PC-3 (cell line): Measurements from ENCODE around the gene SLC5A5. TPM values are rescaled to one million over a fixed set of nuclear protein-coding genes. Genes with fewer than 3 reads are reported as not detected.

ENCODE experiments used
- ATAC-seq: fragments of 200-7000 bp; cut with Tn5 transposase; 2 replicates; pipeline ENCODE4 v1.9.1; 2020; ENCODE audit warnings: mild to moderate bottlenecking, moderate library complexity
- BruUV-seq: library from RNA; stranded (reverse); fragments of 400-500 nt; replicated peaks from 2 replicates; lab custom pipeline; 2021; lab: Mats Ljungman, UMichigan
- CTCF ChIA-PET: fragments of 300-600 bp; sonication (Branson Sonifier 250); formaldehyde crosslinking; loops from one replicate; lab custom pipeline; 2022; ENCODE audit warnings: antibody characterized with exemption; lab: Charles Lee
- POLR2A ChIA-PET: fragments of 300-600 bp; sonication (Branson Sonifier 250); formaldehyde crosslinking; loops from one replicate; lab custom pipeline; 2022; ENCODE audit warnings: antibody characterized with exemption; ENCODE audit not compliant: unreplicated experiment; lab: Charles Lee
- DNase-seq: peaks from one replicate; pipeline ENCODE4 v3.0.0-alpha.2; 2015
- H2AFZ ChIP-seq: fragments of 300-600 bp; sonication (generic); 2 replicates; pipeline ENCODE4 v1.6.0; 2016; ENCODE audit warnings: antibody characterized with exemption, low read length
- H3F3A ChIP-seq: fragments of 300-600 bp; sonication (generic); one replicate; pipeline ENCODE4 v1.6.0; 2017; ENCODE audit warnings: antibody characterized with exemption, low read length, control low read depth, mild to moderate bottlenecking; ENCODE audit not compliant: unreplicated experiment
- H3K27ac ChIP-seq: fragments of 300-600 bp; sonication (generic); 2 replicates; pipeline ENCODE4 v1.5.1; 2016; ENCODE audit warnings: mild to moderate bottlenecking, low read length
- H3K27me3 ChIP-seq: fragments of 300-600 bp; sonication (generic); 2 replicates; pipeline ENCODE4 v1.6.1; 2016; ENCODE audit warnings: low read length, mixed read lengths
- H3K36me3 ChIP-seq: fragments of 300-600 bp; sonication (generic); 2 replicates; pipeline ENCODE4 v1.6.1; 2016; ENCODE audit warnings: low read depth, mixed run types, low read length, mixed read lengths
- H3K4me1 ChIP-seq: fragments of 300-600 bp; sonication (generic); 2 replicates; pipeline ENCODE4 v1.5.1; 2016; ENCODE audit warnings: low read length; ENCODE audit not compliant: insufficient read depth
- H3K4me2 ChIP-seq: fragments of 300-600 bp; sonication (generic); 2 replicates; pipeline ENCODE4 v1.6.0; 2016; ENCODE audit warnings: low read length
- H3K4me3 ChIP-seq: fragments of 300-600 bp; sonication (generic); 2 replicates; pipeline ENCODE4 v1.5.1; 2016; ENCODE audit warnings: mild to moderate bottlenecking, low read length, mixed read lengths
- H3K79me2 ChIP-seq: fragments of 300-600 bp; sonication (generic); 2 replicates; pipeline ENCODE4 v1.6.1; 2017; ENCODE audit warnings: low read length, mixed read lengths
- H3K9ac ChIP-seq: fragments of 300-600 bp; sonication (generic); 2 replicates; pipeline ENCODE4 v1.6.0; 2016; ENCODE audit warnings: mild to moderate bottlenecking, low read length
- H3K9me2 ChIP-seq: fragments of 300-600 bp; sonication (generic); replicated peaks from 2 replicates; pipeline ENCODE4 v1.6.1; 2016; ENCODE audit warnings: mixed run types, low read length, mixed read lengths
- H3K9me3 ChIP-seq: fragments of 300-600 bp; sonication (generic); 2 replicates; pipeline ENCODE4 v1.6.1; 2016; ENCODE audit warnings: low read length, mixed read lengths
- H4K20me1 ChIP-seq: fragments of 300-600 bp; sonication (generic); 2 replicates; pipeline ENCODE4 v1.6.1; 2016; ENCODE audit warnings: low read length, mixed read lengths
- CTCF ChIP-seq: fragments of 300-600 bp; sonication (generic); conservative IDR thresholded peaks from 2 replicates; pipeline ENCODE4 v1.5.1; 2017; ENCODE audit warnings: antibody characterized with exemption, low read depth, mild to moderate bottlenecking, low read length
- EZH2 ChIP-seq: fragments of 300-600 bp; sonication (generic); IDR thresholded peaks from one replicate; pipeline ENCODE4 v1.6.1; 2017; ENCODE audit warnings: antibody characterized with exemption, mild to moderate bottlenecking, low read length; ENCODE audit not compliant: unreplicated experiment
- EZH2phosphoT487 ChIP-seq: fragments of 300-600 bp; sonication (generic); IDR thresholded peaks from 2 replicates; pipeline ENCODE4 v1.6.1; 2018; ENCODE audit warnings: mild to moderate bottlenecking, antibody characterized with exemption, low read length, borderline replicate concordance
- intact Hi-C: fragments of 100-400 bp; cut with micrococcal nuclease; formaldehyde crosslinking; loops from 2 replicates; pipeline ENCODE4 v1.9.0; 2023
- total RNA-seq: library from RNA; depleted of rRNA; stranded (reverse); fragments of >200 nt; gene quantifications from 2 replicates; pipeline ENCODE4 v1.2.3, GENCODE V29; 2014

Gene SLC5A5
- total RNA-seq, 1 experiment from 2014 or later, result not detected

GRCh38 chr19:17834350-17835181 lies 37.2 kb upstream of the SLC5A5 start:
- no peaks in the 10 kb centered on the region for H3K9me3 ChIP-seq
- no peak overlapping the region for H3K4me2 ChIP-seq
- H3K4me3 ChIP-seq, result no peak overlapping the region
- DNase-seq (no peak), ATAC-seq (no peak)
- intact Hi-C loops, result loop anchor here (5.0 kb wide), 1 partner anchor 37 kb away; the partner anchor contains the start of gene B3GNT3
- no peak overlapping the region for H3K9ac ChIP-seq
- no peaks in the 10 kb centered on the region for H3F3A ChIP-seq
- ChIA-PET POLR2A (no interaction called here), CTCF (interaction anchor here (0.6 kb wide), 2 partner anchors 113 to 257 kb away, joined by 3 read pairs; no protein-coding TSS in a partner anchor)
- no peaks in the 10 kb centered on the region for H3K9me2 ChIP-seq
- TF ChIP-seq CTCF, result no peak
- TF ChIP-seq EZH2, result no peak
- no peak for TF ChIP-seq EZH2phosphoT487
- no TSS peak for BruUV-seq
- no peak overlapping the region for H2AFZ ChIP-seq
- no peaks in the 10 kb centered on the region for H3K36me3 ChIP-seq
- no peaks in the 10 kb centered on the region for H4K20me1 ChIP-seq
- peaks cover 9% of the 10 kb centered on the region; the same call in 1 of the 2 replicates for H3K4me1 ChIP-seq
- no peaks in the 10 kb centered on the region for H3K27me3 ChIP-seq
- no peaks in the 10 kb centered on the region for H3K79me2 ChIP-seq
- no peak overlapping the region for H3K27ac ChIP-seq

GRCh38 chr19:17835182-17836006 lies 36.4 kb upstream of the SLC5A5 start:
- Histone ChIP-seq H4K20me1 (no peaks in the 10 kb centered on the region), H3K9me3 (no peaks in the 10 kb centered on the region), H3F3A (no peaks in the 10 kb centered on the region), H3K27ac (no peak overlapping the region), H3K27me3 (no peaks in the 10 kb centered on the region), H3K4me3 (no peak overlapping the region), H3K4me2 (no peak overlapping the region), H2AFZ (no peak overlapping the region), H3K79me2 (no peaks in the 10 kb centered on the region), H3K9me2 (no peaks in the 10 kb centered on the region), H3K9ac (no peak overlapping the region), H3K4me1 (0 out of 2 replicates have a peak, but pooled peaks cover 5% of the 10 kb centered on the region), H3K36me3 (no peaks in the 10 kb centered on the region)
- POLR2A ChIA-PET, result no interaction called here
- intact Hi-C loops, result no loop called here
- CTCF ChIA-PET, result interaction anchor here (0.6 kb wide), 1 partner anchor 256 kb away, joined by 3 read pairs; no protein-coding TSS in a partner anchor
- TF ChIP-seq EZH2, result no peak
- no peak for TF ChIP-seq CTCF
- TF ChIP-seq EZH2phosphoT487, result no peak
- DNase-seq (no peak), ATAC-seq (no peak)
- no TSS peak for BruUV-seq
